Loucy (cell line): ENCODE results near the gene ARL2BP.

ENCODE experiments used
- EZH2phosphoT487 ChIP-seq: fragments of 200-600 bp; IDR thresholded peaks from 2 replicates; pipeline ENCODE4 v1.6.1; 2018; ENCODE audit warnings: antibody characterized with exemption, mild to moderate bottlenecking, moderate library complexity, borderline replicate concordance
- TF ChIP-seq, protein P1 (sequence below): fragments of 200-600 bp; sonication (generic); conservative IDR thresholded peaks from 2 replicates; pipeline ENCODE4 v1.5.1; 2014; ENCODE audit warnings: mild to moderate bottlenecking, antibody characterized with exemption, low read length

DNA sequence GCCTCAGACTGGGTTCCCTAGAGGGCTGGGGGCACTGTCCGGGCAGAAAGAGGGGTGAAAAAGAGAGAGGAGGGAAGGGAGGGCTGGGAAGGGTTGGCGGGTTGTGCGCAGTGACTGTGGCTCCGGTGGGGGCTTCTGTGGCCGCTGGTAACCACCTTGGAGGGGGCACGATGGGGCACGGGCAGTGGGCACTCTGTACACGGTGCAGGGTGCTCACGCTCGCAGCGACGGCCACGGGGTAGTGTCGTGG lies 38.8 kb downstream of the ARL2BP start:
- TF ChIP-seq, protein P1, sequence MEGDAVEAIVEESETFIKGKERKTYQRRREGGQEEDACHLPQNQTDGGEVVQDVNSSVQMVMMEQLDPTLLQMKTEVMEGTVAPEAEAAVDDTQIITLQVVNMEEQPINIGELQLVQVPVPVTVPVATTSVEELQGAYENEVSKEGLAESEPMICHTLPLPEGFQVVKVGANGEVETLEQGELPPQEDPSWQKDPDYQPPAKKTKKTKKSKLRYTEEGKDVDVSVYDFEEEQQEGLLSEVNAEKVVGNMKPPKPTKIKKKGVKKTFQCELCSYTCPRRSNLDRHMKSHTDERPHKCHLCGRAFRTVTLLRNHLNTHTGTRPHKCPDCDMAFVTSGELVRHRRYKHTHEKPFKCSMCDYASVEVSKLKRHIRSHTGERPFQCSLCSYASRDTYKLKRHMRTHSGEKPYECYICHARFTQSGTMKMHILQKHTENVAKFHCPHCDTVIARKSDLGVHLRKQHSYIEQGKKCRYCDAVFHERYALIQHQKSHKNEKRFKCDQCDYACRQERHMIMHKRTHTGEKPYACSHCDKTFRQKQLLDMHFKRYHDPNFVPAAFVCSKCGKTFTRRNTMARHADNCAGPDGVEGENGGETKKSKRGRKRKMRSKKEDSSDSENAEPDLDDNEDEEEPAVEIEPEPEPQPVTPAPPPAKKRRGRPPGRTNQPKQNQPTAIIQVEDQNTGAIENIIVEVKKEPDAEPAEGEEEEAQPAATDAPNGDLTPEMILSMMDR = no peak
- TF ChIP-seq EZH2phosphoT487 = no peak
